CD4-positive, alpha-beta T cell treated with Interleukin-15 for 4 hours (primary cell): Measurements from ENCODE around the gene PTPRR.
"Not testable (repeated sequence)": the region's sequence is repeated elsewhere in the genome, so short reads cannot be mapped to it uniquely, and the experiment has no call there.

Experiments
- DNase-seq: peaks from one replicate; pipeline ENCODE4 v3.0.0-alpha.2; 2020; ENCODE audit warnings: low spot score

Gene PTPRR

GRCh38 chr12:70747445-70748260 lies 172.9 kb downstream of the PTPRR start:
- no peak for DNase-seq

GRCh38 chr12:70745048-70745447 lies 175.5 kb downstream of the PTPRR start:
- DNase-seq = no peak

GRCh38 chr12:70744178-70744577 lies 176.4 kb downstream of the PTPRR start:
- no peak for DNase-seq

- no peak for DNase-seq
These were observed 179.3 kb downstream of the PTPRR start for GRCh38 chr12:70741256-70741655.

- no peak for DNase-seq
These were observed 180.8 kb downstream of the PTPRR start for GRCh38 chr12:70739756-70740155.

- no peak for DNase-seq
These were observed 184.0 kb downstream of the PTPRR start for GRCh38 chr12:70736351-70737133.

GRCh38 chr12:70735197-70735596 lies 185.3 kb downstream of the PTPRR start:
- not testable (repeated sequence) for DNase-seq

DNA sequence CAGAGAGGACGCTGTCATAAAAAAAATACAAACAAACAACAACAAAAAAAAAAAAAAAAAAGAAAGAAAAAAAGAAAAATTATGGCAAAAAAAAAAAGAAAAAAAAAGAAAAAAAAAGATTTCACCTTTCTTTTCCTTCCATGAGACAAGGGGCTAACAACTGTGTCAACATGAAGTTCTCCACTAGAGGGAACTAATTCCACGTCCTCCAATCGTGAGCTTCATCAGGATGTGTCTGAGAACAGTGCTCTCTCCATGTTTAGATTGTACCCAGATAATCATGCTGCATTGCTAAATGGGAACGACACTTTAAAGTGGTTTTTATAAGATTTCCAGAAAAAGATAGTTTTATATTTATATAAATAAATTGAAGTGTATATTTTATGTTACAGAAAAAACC lies 187.2 kb downstream of the PTPRR start:
- no peak for DNase-seq

GRCh38 chr12:70732287-70732686 lies 188.3 kb downstream of the PTPRR start:
- no peak for DNase-seq

DNA sequence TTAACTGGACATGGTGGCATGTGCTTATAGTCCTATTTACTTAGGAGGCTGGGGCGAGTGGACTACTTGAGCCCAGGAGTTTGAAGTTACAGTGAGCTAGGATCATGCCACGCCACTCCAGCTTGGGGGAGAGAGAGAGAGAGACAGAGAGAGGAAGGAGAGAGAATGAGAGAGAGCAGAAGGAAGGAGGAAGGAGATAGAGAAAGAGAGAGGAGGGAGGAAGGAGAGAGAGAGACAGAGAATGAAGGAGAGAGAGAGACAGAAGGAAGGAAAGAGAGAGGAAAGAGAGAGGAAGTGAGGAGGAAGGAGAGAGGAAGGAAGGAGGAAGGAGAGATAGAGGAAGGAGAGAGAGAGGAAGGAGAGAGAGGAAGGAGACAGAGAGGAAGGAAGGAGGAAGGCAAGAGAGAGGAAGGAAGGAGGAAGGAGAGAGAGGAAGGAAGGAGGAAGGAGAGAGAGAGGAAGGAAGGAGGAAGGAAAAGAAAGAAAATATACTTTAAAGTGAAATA lies 189.8 kb downstream of the PTPRR start:
- DNase-seq = no peak

- no peak for DNase-seq
These were observed 196.1 kb downstream of the PTPRR start for GRCh38 chr12:70724444-70724843.

DNA sequence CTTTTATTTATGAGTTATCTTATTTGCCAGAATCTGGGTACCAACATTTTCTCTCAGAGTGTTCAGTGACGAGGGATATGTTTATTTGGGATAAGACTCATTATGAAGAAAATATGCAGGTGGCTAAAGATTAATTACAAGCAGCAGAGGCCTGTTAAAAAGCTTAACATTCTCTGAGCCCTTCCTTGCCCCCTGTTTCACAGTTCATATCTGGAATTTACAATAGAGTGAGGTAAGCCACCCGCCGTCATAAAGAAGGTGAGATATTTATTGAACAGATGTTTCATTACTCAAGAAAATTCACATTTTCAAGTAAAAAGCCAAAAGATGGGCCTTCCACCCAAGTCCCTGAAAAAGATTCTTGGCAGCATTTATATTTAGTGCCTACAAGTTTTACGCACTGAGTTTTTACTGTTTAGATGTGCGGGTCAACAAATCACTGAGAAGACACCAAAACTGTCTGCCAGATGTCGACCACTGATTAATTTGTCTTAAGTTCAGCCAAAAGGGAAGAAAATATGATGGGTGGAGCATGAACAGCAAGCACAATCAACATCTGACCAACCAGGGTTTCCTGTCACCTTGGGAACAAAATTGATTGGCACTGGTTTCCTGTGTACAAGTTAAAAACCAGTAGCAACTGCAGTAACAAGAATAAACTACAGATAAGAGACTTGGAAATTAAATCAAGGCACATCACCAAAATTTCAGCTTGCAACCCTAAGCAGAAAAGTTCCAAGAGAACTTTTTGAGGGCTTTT lies 197.8 kb downstream of the PTPRR start:
- peak; percentile 7 for DNase-seq

GRCh38 chr12:70721656-70722357 lies 198.7 kb downstream of the PTPRR start:
- DNase-seq = no peak

DNA sequence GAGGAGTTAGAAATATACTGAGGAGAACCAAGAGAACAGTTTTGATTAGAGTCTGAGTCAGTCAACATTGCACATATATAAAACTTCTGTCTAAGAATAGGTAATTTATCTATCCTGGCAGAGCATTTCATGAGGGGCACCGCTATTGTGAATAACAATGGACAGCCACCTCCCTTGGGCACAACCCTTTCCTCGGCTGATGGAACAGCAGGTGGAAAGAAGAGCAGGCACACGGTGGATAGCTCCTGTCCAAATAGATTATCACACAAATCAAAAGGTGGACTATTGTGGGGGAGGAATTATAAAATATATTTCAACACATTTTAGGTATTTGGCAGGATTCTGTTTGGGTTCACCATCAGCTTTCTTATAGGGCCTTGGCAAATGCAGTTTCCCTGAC lies 199.3 kb downstream of the PTPRR start:
- no peak for DNase-seq

DNA sequence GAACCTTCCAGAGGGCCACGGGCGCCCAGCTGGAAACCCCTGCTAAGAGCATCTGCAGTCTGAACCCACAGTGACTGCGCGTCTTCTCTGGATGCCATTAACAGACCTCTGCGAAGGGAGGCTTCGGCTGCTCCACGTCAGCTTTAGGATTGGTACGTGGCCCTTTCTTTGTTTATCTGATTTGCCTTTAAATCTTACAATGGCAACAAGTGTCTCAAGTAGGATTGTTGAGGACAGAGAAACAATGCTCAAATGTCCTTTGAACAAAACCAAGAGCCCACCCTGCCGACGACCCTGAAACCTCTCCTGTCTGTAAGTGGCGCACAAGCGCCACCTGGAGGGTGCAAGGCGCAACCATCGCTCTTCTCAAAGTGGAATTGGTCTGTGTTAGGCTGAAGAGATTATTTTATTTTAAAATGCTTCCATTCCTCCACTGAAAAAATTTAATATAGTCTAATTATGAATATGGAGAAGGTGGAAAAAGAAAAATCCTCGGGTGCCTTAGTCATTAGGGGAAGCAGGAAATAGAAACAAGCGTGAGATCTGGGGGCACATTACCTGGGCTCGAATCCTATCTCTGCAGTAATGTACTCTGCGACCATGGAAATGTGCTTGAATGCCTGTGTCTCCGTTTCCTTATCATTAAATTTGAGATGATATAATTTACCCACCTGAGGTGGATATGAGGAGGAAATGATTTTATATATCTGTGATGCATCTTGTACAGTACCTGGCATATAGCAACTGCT lies 200.7 kb downstream of the PTPRR start:
- peak; percentile 20 for DNase-seq

DNA sequence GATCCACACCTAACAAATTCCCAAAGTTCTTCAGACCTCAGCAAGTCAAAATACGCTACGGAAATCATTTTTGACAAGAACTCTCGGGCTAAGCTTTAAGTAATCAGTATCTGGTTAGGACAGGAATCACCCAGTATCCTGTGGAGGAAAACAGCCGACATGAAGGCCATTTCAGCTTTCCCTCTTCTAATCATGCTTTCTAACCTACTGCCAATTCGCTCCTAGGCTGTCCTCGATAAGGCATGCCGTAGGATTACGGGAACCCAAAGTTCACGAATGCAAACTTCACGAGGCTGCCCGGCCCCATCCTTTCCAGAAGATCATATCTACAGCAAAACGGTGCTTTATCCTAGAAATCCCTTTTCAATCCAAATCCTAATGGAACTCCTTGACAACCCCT lies 201.5 kb downstream of the PTPRR start:
- DNase-seq = no peak

GRCh38 chr12:70711831-70712230 lies 208.7 kb downstream of the PTPRR start:
- no peak for DNase-seq

- DNase-seq = no peak
These were observed 211.5 kb downstream of the PTPRR start for GRCh38 chr12:70709022-70709421.

DNA sequence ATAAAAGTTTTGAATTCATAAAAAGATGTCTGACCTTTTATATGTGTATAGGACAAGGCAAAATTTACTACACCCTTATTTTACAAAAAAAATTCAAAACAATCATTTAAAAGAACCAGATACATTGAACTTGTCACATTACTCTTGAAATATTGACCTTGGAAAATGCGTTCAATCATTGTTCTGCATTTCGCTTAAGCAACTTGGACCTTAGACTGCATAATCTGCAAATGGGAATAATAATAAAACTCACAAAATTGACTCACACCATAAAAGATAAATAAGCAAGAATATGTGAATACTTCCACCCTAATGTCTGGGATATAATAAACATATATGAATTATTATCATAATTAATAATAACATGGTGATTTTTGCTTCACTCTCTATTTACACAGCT lies 213.9 kb downstream of the PTPRR start:
- DNase-seq = no peak

DNA sequence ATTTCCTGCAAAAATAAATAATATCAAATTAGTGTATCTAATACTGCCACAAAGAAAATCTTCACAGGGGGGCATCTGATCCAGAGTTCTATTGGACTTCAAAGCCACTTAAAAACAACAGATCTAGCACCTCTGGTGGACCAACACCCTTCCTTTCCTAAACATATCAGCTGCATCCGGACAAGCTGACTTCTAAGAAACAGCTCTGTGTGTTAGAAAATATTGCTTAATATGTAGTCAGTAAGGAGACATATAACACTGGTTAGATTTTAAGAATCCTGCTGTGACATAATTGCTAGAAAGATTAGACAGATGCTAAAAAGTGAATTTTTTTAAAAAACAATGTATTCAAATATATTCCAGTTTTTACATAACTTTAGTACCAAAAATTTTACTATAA lies 222.2 kb downstream of the PTPRR start:
- no peak for DNase-seq
